Natural killer cell (primary cell): ENCODE data around the gene EN2. TPM values are rescaled to one million over a fixed set of nuclear protein-coding genes. Genes with fewer than 3 reads are reported as not detected.

ENCODE experiments used
- ATAC-seq, 3 donors: fragments of 150-1000 bp in 2 of 3; fragments of 200-7000 bp in 1 of 3; cut with Tn5 transposase; 1 replicate in 1 of 3; 2 replicates in 2 of 3; pipeline ENCODE4 v1.10.0; 2021; ENCODE audit warnings: mild to moderate bottlenecking in 2 of 3, moderate library complexity in 2 of 3
- DNase-seq, 2 donors: peaks; one replicate each; pipeline versions ENCODE4 v3.0.0 to v3.0.0-alpha.2; 2013 to 2021; ENCODE audit warnings: mixed read lengths in 1 of 2
- H3K27ac ChIP-seq: one replicate; pipeline ENCODE4 v1.5.1; 2013; ENCODE audit warnings: mild to moderate bottlenecking, low read length
- H3K27me3 ChIP-seq: one replicate; pipeline ENCODE4 v1.6.1; 2013; ENCODE audit warnings: low read length; ENCODE audit not compliant: control insufficient read depth, insufficient read depth
- H3K36me3 ChIP-seq: one replicate; pipeline ENCODE4 v1.6.1; 2013; ENCODE audit warnings: low read length; ENCODE audit not compliant: control insufficient read depth, insufficient read depth
- H3K4me1 ChIP-seq: one replicate; pipeline ENCODE4 v1.6.1; 2013; ENCODE audit warnings: low read length; ENCODE audit not compliant: control insufficient read depth, insufficient read depth
- H3K4me3 ChIP-seq: one replicate; pipeline ENCODE4 v1.5.1; 2013; ENCODE audit warnings: low read length
- H3K9me3 ChIP-seq: one replicate; pipeline ENCODE4 v1.6.1; 2013; ENCODE audit warnings: low read length; ENCODE audit not compliant: control insufficient read depth, insufficient read depth
- H3K27ac Mint-ChIP-seq, 2 donors: one replicate each; pipeline ENCODE4 v1.8.0; 2022; ENCODE audit warnings: mild to moderate bottlenecking in 2 of 2, mixed read lengths in 2 of 2, moderate library complexity in 1 of 2
- H3K27me3 Mint-ChIP-seq, 2 donors: one replicate each; pipeline ENCODE4 v1.8.0; 2022; ENCODE audit warnings: low read depth in 2 of 2, mixed read lengths in 2 of 2
- H3K36me3 Mint-ChIP-seq: one replicate; pipeline ENCODE4 v1.8.0; 2022; ENCODE audit warnings: mixed read lengths
- H3K4me1 Mint-ChIP-seq, 2 donors: one replicate each; pipeline ENCODE4 v1.8.0; 2022; ENCODE audit warnings: mixed read lengths in 2 of 2
- H3K4me3 Mint-ChIP-seq: one replicate; pipeline ENCODE4 v1.8.0; 2022; ENCODE audit warnings: mild to moderate bottlenecking, moderate library complexity, mixed read lengths
- H3K9me3 Mint-ChIP-seq, 2 donors: one replicate each; pipeline ENCODE4 v1.8.0; 2022; ENCODE audit warnings: mixed read lengths in 2 of 2
- WGBS: methylation state at CpG from one replicate; pipeline ENCODE4 v1.1.7; 2013; ENCODE audit warnings: missing lambda C conversion rate; ENCODE audit not compliant: insufficient coverage; 5-methylcytosine and 5-hydroxymethylcytosine counted together
- intact Hi-C: fragments of 100-400 bp; cut with micrococcal nuclease; formaldehyde crosslinking; loops from one replicate; pipeline ENCODE4 v1.14.2; 2022
- total RNA-seq, 4 donors: library from RNA; stranded (reverse); fragments of 120-200 nt in 1 of 4; gene quantifications; one replicate each; pipeline versions ENCODE4 v1.2.3 to v1.2.4, GENCODE V29; 2013 to 2022
- TF ChIP-seq, protein P1 (sequence below): fragments of 200-600 bp; IDR thresholded peaks from one replicate; pipeline ENCODE4 v1.8.0; 2022; ENCODE audit warnings: antibody characterized with exemption

The EN2 gene
- total RNA-seq, 3 donors from 2014 or later (not counting 1 experiment from before 2014, with no cell fraction given), result not detected

DNA sequence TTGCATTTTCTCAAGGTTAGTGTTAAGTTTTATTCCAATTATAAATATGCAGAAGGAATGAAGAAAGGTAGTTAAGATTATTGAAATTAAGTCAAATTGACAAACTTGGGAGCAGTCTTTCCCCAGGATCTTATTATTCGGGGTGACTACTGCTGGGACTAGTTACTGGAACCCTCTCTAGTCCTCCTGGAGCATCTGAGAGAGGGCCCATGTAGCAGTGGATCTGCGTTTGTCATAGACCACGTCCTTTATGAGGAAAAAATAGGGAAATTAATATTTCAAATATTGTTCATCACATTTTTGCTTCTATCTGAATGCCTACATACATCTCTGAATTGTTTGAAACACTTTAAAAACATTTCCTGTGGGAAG lies 47.5 kb downstream of the EN2 start:
- ATAC-seq, result no peak
- Histone ChIP-seq H3K4me3 (no peak overlapping the region), H3K27me3 (peaks cover 81% of the 10 kb centered on the region), H3K36me3 (no peaks in the 10 kb centered on the region), H3K4me1 (peaks cover 11% of the 10 kb centered on the region), H3K9me3 (no peaks in the 10 kb centered on the region), H3K27ac (no peak overlapping the region)
- intact Hi-C loops, result no loop called here
- Mint-ChIP-seq H3K36me3 (no peaks in the 10 kb centered on the region), H3K4me3 (no peak overlapping the region), H3K27ac (no peak overlapping the region), H3K27me3 (peaks cover 71 to 98% of the 10 kb centered on the region in 2 donors), H3K9me3 (no peaks in the 10 kb centered on the region), H3K4me1 (peaks cover 18 to 24% of the 10 kb centered on the region in 2 donors)
- 32% methylated on average over 1 of the region's 3 CpGs for WGBS
- no peak for DNase-seq
- TF ChIP-seq, protein P1, sequence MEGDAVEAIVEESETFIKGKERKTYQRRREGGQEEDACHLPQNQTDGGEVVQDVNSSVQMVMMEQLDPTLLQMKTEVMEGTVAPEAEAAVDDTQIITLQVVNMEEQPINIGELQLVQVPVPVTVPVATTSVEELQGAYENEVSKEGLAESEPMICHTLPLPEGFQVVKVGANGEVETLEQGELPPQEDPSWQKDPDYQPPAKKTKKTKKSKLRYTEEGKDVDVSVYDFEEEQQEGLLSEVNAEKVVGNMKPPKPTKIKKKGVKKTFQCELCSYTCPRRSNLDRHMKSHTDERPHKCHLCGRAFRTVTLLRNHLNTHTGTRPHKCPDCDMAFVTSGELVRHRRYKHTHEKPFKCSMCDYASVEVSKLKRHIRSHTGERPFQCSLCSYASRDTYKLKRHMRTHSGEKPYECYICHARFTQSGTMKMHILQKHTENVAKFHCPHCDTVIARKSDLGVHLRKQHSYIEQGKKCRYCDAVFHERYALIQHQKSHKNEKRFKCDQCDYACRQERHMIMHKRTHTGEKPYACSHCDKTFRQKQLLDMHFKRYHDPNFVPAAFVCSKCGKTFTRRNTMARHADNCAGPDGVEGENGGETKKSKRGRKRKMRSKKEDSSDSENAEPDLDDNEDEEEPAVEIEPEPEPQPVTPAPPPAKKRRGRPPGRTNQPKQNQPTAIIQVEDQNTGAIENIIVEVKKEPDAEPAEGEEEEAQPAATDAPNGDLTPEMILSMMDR, result no peak

DNA sequence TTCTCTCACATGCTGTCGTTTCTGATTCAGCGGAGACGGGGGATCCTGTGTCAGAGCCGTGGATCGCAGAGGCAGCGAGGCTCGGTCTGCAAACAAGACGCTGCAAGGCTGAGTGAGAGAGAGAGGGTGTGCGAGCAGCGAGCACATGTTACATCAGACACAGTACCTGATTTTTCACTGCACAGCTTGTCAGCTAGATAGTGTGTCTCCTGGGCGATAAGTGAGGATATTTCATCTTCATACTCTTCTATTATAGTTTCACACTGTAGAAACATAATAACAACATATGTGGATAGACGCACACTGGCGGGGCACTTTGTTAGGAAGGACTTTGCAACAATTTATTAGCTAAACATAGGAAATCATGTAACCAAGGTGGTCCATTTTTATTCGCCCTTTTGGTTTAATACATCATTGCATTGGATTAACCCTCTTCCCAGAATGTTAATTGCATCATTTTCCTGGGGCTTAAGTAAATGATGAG lies 49.0 kb downstream of the EN2 start:
- peak in 1 of 2 donors; percentile 21 for DNase-seq
- ATAC-seq, result peak in 1 of 3 donors; percentile 40
- 11% methylated on average over 14 of the region's 14 CpGs for WGBS
- H3K4me3 Mint-ChIP-seq, result no peak overlapping the region
- peaks cover 12% of the 10 kb centered on the region for H3K4me1 ChIP-seq
- peaks cover 19 to 24% of the 10 kb centered on the region in 2 donors for H3K4me1 Mint-ChIP-seq
- no peak overlapping the region for H3K27ac ChIP-seq
- H3K27ac Mint-ChIP-seq, result no peak overlapping the region
- H3K9me3 Mint-ChIP-seq, result no peaks in the 10 kb centered on the region
- intact Hi-C loops, result no loop called here
- H3K9me3 ChIP-seq, result no peaks in the 10 kb centered on the region
- TF ChIP-seq, protein P1, result no peak
- peaks cover 81% of the 10 kb centered on the region for H3K27me3 ChIP-seq
- no peaks in the 10 kb centered on the region for H3K36me3 Mint-ChIP-seq
- peaks cover 72 to 98% of the 10 kb centered on the region in 2 donors for H3K27me3 Mint-ChIP-seq
- no peaks in the 10 kb centered on the region for H3K36me3 ChIP-seq
- H3K4me3 ChIP-seq, result no peak overlapping the region

DNA sequence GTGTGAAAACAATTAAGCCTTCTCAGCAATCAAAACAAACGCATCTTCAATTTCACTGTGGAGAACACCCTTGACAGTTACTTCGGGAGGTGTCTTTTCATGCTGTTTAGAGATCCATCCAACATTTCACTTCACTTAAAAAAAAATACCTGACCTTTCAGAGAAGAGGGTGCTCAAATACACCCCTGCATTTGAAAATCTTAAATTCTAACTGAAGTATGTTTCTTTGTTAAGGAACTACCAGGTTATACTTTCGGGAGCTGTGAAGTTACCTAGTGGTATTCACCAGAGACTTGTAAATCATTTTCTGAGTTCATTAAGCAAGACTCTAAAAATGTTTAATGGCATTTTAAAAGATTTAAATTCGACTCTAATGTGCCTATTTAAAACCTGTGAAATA lies 49.6 kb downstream of the EN2 start:
- 5% methylated on average over 3 of the region's 4 CpGs for WGBS
- peaks cover 12% of the 10 kb centered on the region for H3K4me1 ChIP-seq
- no peaks in the 10 kb centered on the region for H3K36me3 ChIP-seq
- H3K4me1 Mint-ChIP-seq, result peaks cover 19 to 24% of the 10 kb centered on the region in 2 donors
- H3K9me3 ChIP-seq, result no peaks in the 10 kb centered on the region
- no peak for DNase-seq
- peaks cover 73 to 98% of the 10 kb centered on the region in 2 donors for H3K27me3 Mint-ChIP-seq
- H3K27me3 ChIP-seq, result peaks cover 84% of the 10 kb centered on the region
- no peak overlapping the region for H3K4me3 ChIP-seq
- no peaks in the 10 kb centered on the region for H3K9me3 Mint-ChIP-seq
- TF ChIP-seq, protein P1, result no peak
- intact Hi-C loops, result no loop called here
- no peak overlapping the region for H3K4me3 Mint-ChIP-seq
- H3K27ac Mint-ChIP-seq, result no peak overlapping the region
- no peaks in the 10 kb centered on the region for H3K36me3 Mint-ChIP-seq
- ATAC-seq, result no peak
- no peak overlapping the region for H3K27ac ChIP-seq
